Lower lobe of right lung (tissue), 2 donors: ENCODE data around the gene ZNF236. TPM values are rescaled to one million over a fixed set of nuclear protein-coding genes. Genes with fewer than 3 reads are reported as not detected.

Experiments used
- ATAC-seq, 2 donors: fragments of 200-7000 bp; cut with Tn5 transposase; one replicate each; pipeline ENCODE4 v1.9.1; 2020 to 2022; ENCODE audit warnings: mild to moderate bottlenecking in 2 of 2, moderate library complexity in 2 of 2
- DNase-seq: peaks from one replicate; pipeline ENCODE4 v3.0.0-alpha.2; 2020
- H3K27ac ChIP-seq: fragments of 200-600 bp; one replicate; pipeline ENCODE4 v1.8.0; 2022
- H3K27me3 ChIP-seq: fragments of 200-600 bp; one replicate; pipeline ENCODE4 v1.8.0; 2022; ENCODE audit warnings: low read depth
- H3K36me3 ChIP-seq: fragments of 200-600 bp; one replicate; pipeline ENCODE4 v1.8.0; 2022; ENCODE audit warnings: mild to moderate bottlenecking
- H3K4me1 ChIP-seq: fragments of 200-600 bp; one replicate; pipeline ENCODE4 v1.8.0; 2022
- H3K4me3 ChIP-seq: fragments of 200-600 bp; one replicate; pipeline ENCODE4 v1.8.0; 2022; ENCODE audit warnings: mild to moderate bottlenecking
- H3K9me3 ChIP-seq: fragments of 200-600 bp; one replicate; pipeline ENCODE4 v1.8.0; 2022
- CTCF ChIP-seq: fragments of 200-600 bp; IDR thresholded peaks from one replicate; pipeline ENCODE4 v1.8.0; 2022; ENCODE audit warnings: antibody characterized with exemption, mild to moderate bottlenecking
- intact Hi-C: fragments of 100-400 bp; cut with DNase I; formaldehyde crosslinking; loops from one replicate; pipeline ENCODE4 v1.11.0; 2022
- total RNA-seq: library from RNA; stranded (reverse); fragmentation: NEBNext Ultra II Directional; extraction: Animal tissue kit (Norgen Biotek cat#: 25700); gene quantifications from one replicate; pipeline ENCODE4 v1.2.1, GENCODE V29; 2021
- donor health status: DM: no; HTN: yes; CAD: no; lungs with severe emphysema.

The ZNF236 gene
- total RNA-seq, 1 donor from 2014 or later = 18.0 TPM

GRCh38 chr18:76839086-76839794, 16.9 kb downstream of the ZNF236 start:
- H3K27me3 ChIP-seq = no peaks in the 10 kb centered on the region
- intact Hi-C loops = no loop called here
- no peak for DNase-seq
- no peak overlapping the region for H3K4me3 ChIP-seq
- no peaks in the 10 kb centered on the region for H3K9me3 ChIP-seq
- no peak overlapping the region for H3K27ac ChIP-seq
- H3K36me3 ChIP-seq = no peaks in the 10 kb centered on the region
- TF ChIP-seq CTCF = no peak
- peaks cover 5% of the 10 kb centered on the region for H3K4me1 ChIP-seq
- ATAC-seq = no peak

- intact Hi-C loops = no loop called here
- peak in 1 of 2 donors; percentile 53 for ATAC-seq
- Histone ChIP-seq H3K4me1 (peaks cover 5% of the 10 kb centered on the region), H3K27me3 (no peaks in the 10 kb centered on the region), H3K27ac (no peak overlapping the region), H3K36me3 (no peaks in the 10 kb centered on the region), H3K4me3 (no peak overlapping the region), H3K9me3 (no peaks in the 10 kb centered on the region)
- DNase-seq = no peak
- no peak for TF ChIP-seq CTCF
These were observed 20.6 kb downstream of the ZNF236 start for GRCh38 chr18:76842837-76843530.

- Histone ChIP-seq H3K4me1 (no peaks in the 10 kb centered on the region), H3K27ac (no peak overlapping the region), H3K4me3 (no peak overlapping the region), H3K27me3 (no peaks in the 10 kb centered on the region), H3K9me3 (no peaks in the 10 kb centered on the region), H3K36me3 (no peaks in the 10 kb centered on the region)
- ATAC-seq (peak in 1 of 2 donors; percentile 51), DNase-seq (no peak)
- intact Hi-C loops = no loop called here
- TF ChIP-seq CTCF = no peak
These were observed 21.8 kb downstream of the ZNF236 start for GRCh38 chr18:76844144-76844543.

- DNase-seq (no peak), ATAC-seq (peak; percentile 55 to 61)
- Histone ChIP-seq H3K27me3 (no peaks in the 10 kb centered on the region), H3K27ac (no peak overlapping the region), H3K4me3 (no peak overlapping the region), H3K9me3 (no peaks in the 10 kb centered on the region), H3K36me3 (no peaks in the 10 kb centered on the region), H3K4me1 (no peaks in the 10 kb centered on the region)
- intact Hi-C loops = no loop called here
- TF ChIP-seq CTCF = no peak
These were observed 22.6 kb downstream of the ZNF236 start for GRCh38 chr18:76844742-76845477.

GRCh38 chr18:76846217-76846616, 23.9 kb downstream of the ZNF236 start:
- DNase-seq = no peak
- no peak overlapping the region for H3K27ac ChIP-seq
- no peaks in the 10 kb centered on the region for H3K4me1 ChIP-seq
- TF ChIP-seq CTCF = no peak
- H3K36me3 ChIP-seq = no peaks in the 10 kb centered on the region
- intact Hi-C loops = no loop called here
- no peaks in the 10 kb centered on the region for H3K9me3 ChIP-seq
- no peak overlapping the region for H3K4me3 ChIP-seq
- ATAC-seq = no peak
- no peaks in the 10 kb centered on the region for H3K27me3 ChIP-seq
